Measurements from ENCODE around the gene C14orf39.
A peak's percentile ranks its signal among the peaks of the same experiment; 100 is the strongest.

Gene C14orf39, protein sequence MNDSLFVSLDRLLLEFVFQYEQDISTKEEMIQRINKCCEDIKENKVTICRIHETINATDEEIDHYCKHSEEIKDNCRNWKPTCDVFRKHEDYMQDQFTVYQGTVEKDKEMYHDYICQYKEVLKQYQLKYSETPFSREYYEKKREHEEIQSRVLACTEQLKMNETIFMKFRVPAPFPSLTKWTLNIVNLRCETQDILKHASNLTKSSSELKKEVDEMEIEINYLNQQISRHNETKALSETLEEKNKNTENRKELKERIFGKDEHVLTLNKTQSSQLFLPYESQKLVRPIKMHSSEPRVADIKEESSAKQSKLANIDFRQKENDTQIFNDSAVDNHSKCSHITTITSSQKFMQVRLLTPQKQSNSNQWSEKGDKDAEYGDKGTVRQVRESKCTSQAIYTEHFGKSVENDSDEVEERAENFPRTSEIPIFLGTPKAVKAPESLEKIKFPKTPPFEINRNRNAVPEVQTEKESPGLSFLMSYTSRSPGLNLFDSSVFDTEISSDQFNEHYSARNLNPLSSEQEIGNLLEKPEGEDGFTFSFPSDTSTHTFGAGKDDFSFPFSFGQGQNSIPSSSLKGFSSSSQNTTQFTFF

GRCh38 chr14:60485598-60486251 is at the start of gene C14orf39:
Gene C14orf39 (minus strand): TSS chr14:60486063. CDS start chr14:60485078, 985 bp downstream.
- DNase-seq (ENCODE audit: low read depth in 2 of 2): no peak

- no peak for DNase-seq (ENCODE audit: low read depth in 2 of 2)
Observed at GRCh38 chr14:60532442-60532841, 46.6 kb upstream of the C14orf39 start.

- no peak for DNase-seq (ENCODE audit: low read depth in 2 of 2)
Observed at GRCh38 chr14:60515511-60516289, 29.8 kb upstream of the C14orf39 start.

- peak in 1 of 2 donors; percentile 26 for DNase-seq (ENCODE audit: low read depth in 2 of 2)
Observed at GRCh38 chr14:60514741-60515491, 29.1 kb upstream of the C14orf39 start.

GRCh38 chr14:60514378-60514740 is 28.5 kb upstream of the C14orf39 start:
- no peak for DNase-seq (ENCODE audit: low read depth in 2 of 2)

- no peak for DNase-seq (ENCODE audit: low read depth in 2 of 2)
Observed at GRCh38 chr14:60512973-60513571, 27.2 kb upstream of the C14orf39 start.

- no peak for DNase-seq (ENCODE audit: low read depth in 2 of 2)
Observed at GRCh38 chr14:60512126-60512525, 26.3 kb upstream of the C14orf39 start.

GRCh38 chr14:60510951-60511599 is 25.2 kb upstream of the C14orf39 start:
- DNase-seq (ENCODE audit: low read depth in 2 of 2): no peak

DNA sequence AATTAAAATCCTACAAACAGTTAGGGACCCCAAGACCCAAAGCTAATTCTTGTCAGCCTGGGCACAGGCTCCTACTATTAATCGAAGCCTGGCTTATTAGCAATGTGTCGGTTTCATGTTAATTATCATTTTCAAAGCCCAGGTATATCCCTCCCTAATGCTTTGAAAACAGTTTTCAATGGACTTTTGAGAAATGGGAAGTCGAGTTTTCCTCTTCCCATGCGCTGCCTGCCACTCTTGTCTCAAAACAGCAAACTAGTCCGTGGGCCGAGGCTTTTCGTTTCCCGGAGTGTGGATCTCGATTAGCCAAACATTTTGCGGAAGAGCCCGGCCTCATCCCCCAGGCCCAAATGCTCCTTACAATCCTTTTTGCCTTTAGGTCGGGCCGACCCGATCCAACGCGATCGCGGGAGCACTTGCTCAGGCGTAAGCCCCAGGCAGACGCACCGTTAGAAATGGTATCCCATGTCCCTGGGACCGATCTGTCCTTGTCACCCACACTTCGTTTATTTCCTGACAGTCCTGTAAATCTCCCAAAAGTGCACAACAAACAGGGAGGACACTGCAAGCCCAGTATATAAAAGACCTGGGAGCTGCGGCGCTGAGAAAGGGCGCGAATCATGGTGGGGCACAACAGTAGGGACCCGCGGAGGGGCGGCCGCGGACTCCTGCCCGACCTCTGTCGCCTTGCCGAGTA is 24.5 kb upstream of the C14orf39 start:
- DNase-seq (ENCODE audit: low read depth in 2 of 2): no peak

GRCh38 chr14:60509438-60510253 is 23.8 kb upstream of the C14orf39 start:
- no peak for DNase-seq (ENCODE audit: low read depth in 2 of 2)

DNA sequence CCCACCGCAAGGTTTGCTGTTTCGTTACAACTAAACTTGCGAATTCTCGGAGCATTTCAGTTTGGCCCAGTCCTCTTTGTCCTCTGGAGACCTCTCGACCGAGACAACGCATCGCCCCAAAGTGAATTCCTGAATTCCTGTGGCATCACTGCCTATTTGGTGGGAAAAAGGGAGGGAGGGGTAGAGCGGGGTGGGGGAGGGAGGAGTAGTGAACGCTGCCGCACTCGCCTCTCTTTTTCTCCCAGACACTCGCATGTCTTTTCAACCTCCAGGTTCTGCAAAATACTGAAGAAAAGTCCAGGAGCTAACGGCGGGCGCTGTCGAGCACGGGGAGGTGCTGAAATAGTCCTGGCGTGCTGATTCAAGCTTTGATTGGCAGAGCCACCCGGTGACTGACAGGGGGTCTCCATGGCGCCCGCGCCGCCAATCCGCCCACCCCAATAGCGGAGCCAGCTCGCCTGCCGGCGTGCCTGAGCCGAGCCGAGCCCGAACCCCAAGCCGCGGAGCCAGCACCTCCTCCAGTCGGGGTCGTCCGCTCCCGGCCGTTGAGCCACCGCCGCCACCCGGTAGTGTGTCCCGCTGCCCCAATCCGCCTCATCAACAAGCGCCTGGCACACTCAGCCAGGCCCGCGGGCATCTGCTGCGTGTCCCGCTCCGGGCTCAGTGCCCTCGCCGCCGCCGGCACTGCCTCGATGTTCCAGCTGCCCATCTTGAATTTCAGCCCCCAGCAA is 23.0 kb upstream of the C14orf39 start, which contains the start of gene SIX6:
TSS of gene SIX6 (plus strand) at position 440 of the 731 bp plus-strand sequence. CDS start at position 693, 253 bp downstream.
- DNase-seq (ENCODE audit: low read depth in 2 of 2): no peak

DNA sequence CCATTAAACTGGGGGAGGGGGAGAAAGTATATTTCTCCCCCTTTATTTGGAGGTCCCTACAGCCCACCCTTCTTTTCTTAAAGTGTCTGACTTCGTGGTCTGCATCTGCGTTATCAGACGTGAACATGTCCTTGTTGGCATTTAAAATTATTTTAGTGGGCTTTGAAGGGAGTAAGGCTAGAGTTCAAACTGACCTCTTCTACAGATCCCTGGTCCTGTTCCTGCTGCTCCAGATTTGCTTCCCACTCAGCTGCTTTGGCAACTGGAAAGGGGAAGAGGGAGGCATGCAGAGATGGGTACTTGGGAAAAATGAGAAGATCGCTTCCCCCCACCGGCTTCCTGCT is 22.5 kb upstream of the C14orf39 start:
- DNase-seq (ENCODE audit: low read depth in 2 of 2): no peak

DNA sequence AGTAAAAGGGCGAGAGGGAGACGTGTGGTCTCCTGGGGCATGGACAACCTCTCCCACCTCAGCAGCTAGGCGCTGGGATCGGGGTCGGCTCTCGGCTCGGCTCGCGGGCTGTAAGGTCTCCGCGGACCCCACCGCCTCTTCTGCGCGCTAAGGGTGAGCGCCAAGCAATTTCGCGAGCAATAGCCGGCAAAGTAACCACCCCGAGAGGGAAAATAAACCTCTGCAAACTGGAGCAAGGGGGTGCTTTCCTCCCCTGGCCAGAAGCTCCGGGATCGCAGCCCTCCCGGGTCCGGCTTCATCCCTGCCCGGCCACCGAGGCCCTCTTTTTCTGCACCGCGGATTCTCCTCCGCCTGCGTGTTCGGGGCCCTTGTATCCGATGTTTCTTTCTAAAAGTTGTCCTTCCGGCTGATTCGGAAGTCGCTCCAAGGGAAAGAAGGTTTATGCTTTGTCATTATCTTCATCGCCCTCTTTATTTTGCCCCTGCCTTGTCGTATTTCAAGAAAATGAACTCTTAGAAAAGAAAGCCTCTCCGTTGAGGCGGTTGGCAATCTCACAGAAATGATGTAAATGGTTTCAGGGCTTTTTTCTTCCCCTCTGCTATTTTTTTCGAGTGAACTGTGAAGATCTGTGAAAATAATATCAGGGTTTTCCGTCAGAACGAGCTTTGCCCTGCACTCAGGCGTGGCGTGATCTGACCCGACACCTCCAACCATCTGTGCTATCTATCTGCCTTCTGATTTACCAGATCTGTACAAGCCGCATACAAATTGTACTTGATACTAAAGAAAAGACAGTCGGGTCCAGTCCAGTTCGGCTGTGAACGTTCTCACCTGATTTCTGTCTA is 21.3 kb upstream of the C14orf39 start:
- DNase-seq (ENCODE audit: low read depth in 2 of 2): no peak

GRCh38 chr14:60506462-60506984 is 20.7 kb upstream of the C14orf39 start:
- DNase-seq (ENCODE audit: low read depth in 2 of 2): no peak

GRCh38 chr14:60506010-60506409 is 20.1 kb upstream of the C14orf39 start:
- DNase-seq (ENCODE audit: low read depth in 2 of 2): no peak

GRCh38 chr14:60505448-60505847 is 19.6 kb upstream of the C14orf39 start:
- DNase-seq (ENCODE audit: low read depth in 2 of 2): no peak

- DNase-seq (ENCODE audit: low read depth in 2 of 2): no peak
Observed at GRCh38 chr14:60502541-60502940, 16.7 kb upstream of the C14orf39 start.
